Measurements from ENCODE around the gene CDRT4.

CDRT4 gene

DNA sequence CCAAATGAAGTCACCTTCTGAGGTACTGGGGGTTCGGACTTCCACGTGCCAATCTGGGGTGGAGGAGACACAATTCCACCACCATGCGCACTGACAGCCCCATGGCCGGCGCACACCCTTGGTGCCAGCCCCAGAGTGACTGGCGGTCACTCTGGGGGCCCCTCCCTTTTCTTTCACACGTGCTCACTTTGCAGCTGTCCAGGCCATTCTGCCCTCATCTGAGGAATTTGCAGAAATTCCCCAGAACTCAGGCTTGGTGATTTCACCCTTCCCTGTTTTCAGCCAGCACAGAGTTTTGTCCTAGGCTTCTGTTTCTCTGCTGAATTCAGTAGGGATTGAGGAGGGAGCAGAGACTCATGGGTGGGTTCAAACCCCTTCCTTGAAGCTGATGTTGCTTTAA is 54.8 kb downstream of the CDRT4 start:
- no peak overlapping the region for H3K4me3 ChIP-seq (ENCODE audit: control insufficient read depth, low read depth, low read length)
- DNase-seq (ENCODE audit: low read depth): no peak
- TF ChIP-seq, protein P1, sequence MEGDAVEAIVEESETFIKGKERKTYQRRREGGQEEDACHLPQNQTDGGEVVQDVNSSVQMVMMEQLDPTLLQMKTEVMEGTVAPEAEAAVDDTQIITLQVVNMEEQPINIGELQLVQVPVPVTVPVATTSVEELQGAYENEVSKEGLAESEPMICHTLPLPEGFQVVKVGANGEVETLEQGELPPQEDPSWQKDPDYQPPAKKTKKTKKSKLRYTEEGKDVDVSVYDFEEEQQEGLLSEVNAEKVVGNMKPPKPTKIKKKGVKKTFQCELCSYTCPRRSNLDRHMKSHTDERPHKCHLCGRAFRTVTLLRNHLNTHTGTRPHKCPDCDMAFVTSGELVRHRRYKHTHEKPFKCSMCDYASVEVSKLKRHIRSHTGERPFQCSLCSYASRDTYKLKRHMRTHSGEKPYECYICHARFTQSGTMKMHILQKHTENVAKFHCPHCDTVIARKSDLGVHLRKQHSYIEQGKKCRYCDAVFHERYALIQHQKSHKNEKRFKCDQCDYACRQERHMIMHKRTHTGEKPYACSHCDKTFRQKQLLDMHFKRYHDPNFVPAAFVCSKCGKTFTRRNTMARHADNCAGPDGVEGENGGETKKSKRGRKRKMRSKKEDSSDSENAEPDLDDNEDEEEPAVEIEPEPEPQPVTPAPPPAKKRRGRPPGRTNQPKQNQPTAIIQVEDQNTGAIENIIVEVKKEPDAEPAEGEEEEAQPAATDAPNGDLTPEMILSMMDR (conservative IDR thresholded peaks at IDR 0.05; ENCODE audit: control insufficient read depth, insufficient read depth, low read depth, low read length): no peak

DNA sequence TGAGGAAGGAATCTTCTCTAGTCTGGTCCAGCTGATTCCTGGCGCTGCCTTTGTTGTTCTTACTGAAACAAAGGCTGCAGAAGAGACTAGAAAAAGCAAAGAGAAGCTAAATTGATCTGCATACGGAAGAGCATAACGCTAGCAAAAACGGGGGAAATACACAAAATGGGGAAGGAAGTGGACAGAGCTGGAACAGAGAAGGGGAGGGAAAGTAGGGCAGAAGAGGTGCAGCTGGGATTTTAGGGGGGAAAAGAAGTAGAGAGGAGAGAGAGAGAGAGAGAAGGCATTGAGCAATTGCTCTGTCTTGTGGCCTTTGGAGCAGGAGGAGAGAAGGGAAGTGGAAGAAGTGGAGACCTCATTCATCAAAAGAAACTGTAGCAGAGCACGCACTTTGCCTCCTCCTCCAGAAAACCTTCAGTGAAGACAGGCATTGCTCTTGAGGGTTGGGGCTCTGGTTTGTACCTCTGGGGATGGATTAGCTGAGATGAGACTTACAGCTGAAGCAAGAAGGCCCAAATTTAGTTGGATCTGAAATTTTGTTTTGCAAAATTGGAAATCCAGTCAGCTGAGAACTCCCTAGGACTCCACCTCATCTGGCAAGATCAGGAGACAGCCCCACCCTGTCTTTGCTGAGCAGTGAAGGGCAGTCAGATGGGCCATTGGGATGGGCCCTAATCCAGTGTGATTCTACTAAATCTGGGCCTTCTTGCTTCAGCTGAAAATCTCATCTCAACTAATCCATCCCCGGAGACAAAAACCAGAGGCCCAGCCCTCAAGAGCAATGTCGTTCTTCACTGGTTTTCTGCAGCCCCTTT is 55.8 kb downstream of the CDRT4 start:
- TF ChIP-seq, protein P1 (conservative IDR thresholded peaks at IDR 0.05; ENCODE audit: control insufficient read depth, insufficient read depth, low read depth, low read length): no peak
- DNase-seq (ENCODE audit: low read depth): peak; percentile 33

DNA sequence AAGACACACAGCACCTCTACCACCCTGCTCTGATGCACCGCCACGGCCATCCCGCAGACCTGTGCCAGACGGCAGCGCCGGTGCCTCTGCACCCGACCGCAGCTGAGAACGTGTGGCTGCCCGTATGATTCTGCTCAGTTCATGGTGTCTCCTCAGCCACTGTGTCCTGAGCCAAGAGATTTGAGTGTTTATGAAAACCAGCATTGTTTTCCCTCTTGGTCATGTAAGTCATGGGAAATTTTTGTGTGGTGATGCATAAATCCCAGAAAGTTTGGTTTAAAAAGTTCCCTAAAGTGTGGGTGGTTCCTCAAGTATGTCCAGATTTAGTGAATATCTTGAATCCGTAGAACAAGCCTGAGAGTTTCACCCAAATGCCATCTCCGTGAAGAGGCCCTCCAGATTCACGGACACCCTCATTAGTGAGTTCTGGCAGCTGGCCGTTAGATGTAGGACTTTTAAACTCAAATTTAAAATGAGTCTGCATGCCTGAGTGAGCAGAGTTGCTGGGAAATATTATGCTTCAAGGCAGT is 57.6 kb downstream of the CDRT4 start:
- TF ChIP-seq, protein P1 (conservative IDR thresholded peaks at IDR 0.05; ENCODE audit: control insufficient read depth, insufficient read depth, low read depth, low read length): no peak
- peak; percentile 97 for DNase-seq (ENCODE audit: low read depth)
- H3K4me3 ChIP-seq (ENCODE audit: control insufficient read depth, low read depth, low read length): peak overlapping the region; percentile 35

More for the DNA sequence above, 55.8 kb downstream of the CDRT4 start:
- no peak overlapping the region for H3K4me3 ChIP-seq (ENCODE audit: control insufficient read depth, low read depth, low read length)

DNA sequence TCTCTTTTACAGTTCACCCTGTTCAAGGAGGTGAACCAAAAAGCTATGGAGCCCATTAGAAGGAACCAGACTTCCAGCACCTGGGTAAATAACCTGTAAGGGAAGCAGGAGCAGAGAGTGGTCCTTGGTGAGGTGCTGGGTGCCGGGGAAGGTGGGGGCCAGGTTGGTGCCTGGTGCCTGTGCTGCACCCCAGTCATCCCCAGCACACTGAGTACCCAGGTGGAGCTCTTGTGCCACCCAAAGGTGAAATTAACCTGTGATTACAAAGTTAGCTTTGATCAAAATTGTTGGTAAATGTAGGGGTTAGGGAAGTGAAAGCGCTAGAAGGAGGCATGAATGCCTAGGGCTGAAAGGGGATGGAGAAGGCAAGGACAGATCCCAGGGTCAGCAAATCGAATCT is 58.6 kb downstream of the CDRT4 start:
- DNase-seq (ENCODE audit: low read depth): no peak
- no peak overlapping the region for H3K4me3 ChIP-seq (ENCODE audit: control insufficient read depth, low read depth, low read length)
- TF ChIP-seq, protein P1 (conservative IDR thresholded peaks at IDR 0.05; ENCODE audit: control insufficient read depth, insufficient read depth, low read depth, low read length): no peak

DNA sequence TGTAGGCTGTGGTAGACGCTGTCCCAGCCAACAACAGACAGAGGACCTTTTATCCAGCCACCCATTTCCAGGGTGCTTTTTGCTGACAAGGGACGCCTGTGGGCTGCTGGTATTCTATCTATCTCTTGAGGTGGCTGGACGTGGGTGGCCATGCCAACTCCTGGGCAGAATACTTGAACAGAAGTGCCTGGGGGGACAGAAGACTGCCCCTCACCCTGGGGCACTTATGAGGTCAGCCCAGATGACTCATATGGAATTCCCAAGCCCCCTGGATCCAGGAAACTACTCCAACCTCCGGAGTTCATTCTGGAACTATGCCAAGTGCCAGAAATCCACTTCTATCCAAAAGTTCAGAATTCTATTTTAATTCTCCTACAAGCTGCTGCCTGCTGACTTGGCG is 61.3 kb downstream of the CDRT4 start:
- DNase-seq (ENCODE audit: low read depth): no peak
- TF ChIP-seq, protein P1 (conservative IDR thresholded peaks at IDR 0.05; ENCODE audit: control insufficient read depth, insufficient read depth, low read depth, low read length): no peak
- H3K4me3 ChIP-seq (ENCODE audit: control insufficient read depth, low read depth, low read length): no peak overlapping the region

DNA sequence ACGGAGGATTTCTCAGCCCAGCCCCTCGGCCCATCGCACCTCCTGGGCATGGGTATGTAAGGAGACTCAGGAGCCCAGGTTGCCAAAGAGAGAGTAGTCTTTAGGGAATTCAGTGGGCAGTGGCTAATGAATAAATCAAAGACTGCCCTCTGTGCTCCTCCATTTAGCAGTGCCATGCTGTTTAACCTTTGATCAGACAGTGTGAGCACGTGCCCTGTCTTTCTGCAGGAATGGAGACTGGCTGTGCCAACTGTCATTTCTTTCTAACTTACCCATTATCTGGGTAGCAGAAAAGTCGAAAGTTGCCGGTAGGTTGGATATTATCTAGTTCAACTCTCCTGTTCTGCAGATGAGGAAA is 62.4 kb downstream of the CDRT4 start:
- DNase-seq (ENCODE audit: low read depth): no peak
- TF ChIP-seq, protein P1 (conservative IDR thresholded peaks at IDR 0.05; ENCODE audit: control insufficient read depth, insufficient read depth, low read depth, low read length): no peak
- H3K4me3 ChIP-seq (ENCODE audit: control insufficient read depth, low read depth, low read length): no peak overlapping the region
